HepG2 (cell line): ENCODE measurements around the gene APC2. TPM values are rescaled to one million over a fixed set of nuclear protein-coding genes. Genes with fewer than 3 reads are reported as not detected.

ENCODE experiments used
- MTA1 ChIP-seq: sonication (generic); formaldehyde crosslinking; IDR thresholded peaks from 2 replicates; pipeline ENCODE4 v1.4.0; 2020; ENCODE audit warnings: missing genetic modification reagents, mild to moderate bottlenecking, borderline replicate concordance
- NR2F2 ChIP-seq: IDR thresholded peaks from 2 replicates; pipeline ENCODE4 v1.6.1; 2012; ENCODE audit warnings: low read depth, inconsistent platforms, borderline replicate concordance
- POLR2AphosphoS5 ChIP-seq: IDR thresholded peaks from 2 replicates; pipeline ENCODE4 v1.6.1; 2012; ENCODE audit warnings: low read depth, low read length
- SRSF1 ChIP-seq: fragments of 200-400 bp; formaldehyde crosslinking; optimal IDR thresholded peaks from 2 replicates; pipeline ENCODE3; 2017; ENCODE audit warnings: mild to moderate bottlenecking, low read depth, low read length, moderate library complexity
- TBL1XR1 ChIP-seq: fragments of 150-350 bp; IDR thresholded peaks from 2 replicates; pipeline ENCODE4 v1.6.1; 2014; ENCODE audit warnings: borderline replicate concordance, low read length; ENCODE audit not compliant: partially characterized antibody
- ZNF160 ChIP-seq: sonication (generic); formaldehyde crosslinking; IDR thresholded peaks from 2 replicates; pipeline ENCODE4 v1.8.0; 2022; ENCODE audit warnings: mild to moderate bottlenecking, inconsistent platforms, missing genetic modification reagents
- ZNF333 ChIP-seq: sonication (generic); formaldehyde crosslinking; IDR thresholded peaks from 2 replicates; pipeline ENCODE4 v1.4.0; 2020; ENCODE audit warnings: mild to moderate bottlenecking, missing genetic modification reagents, borderline replicate concordance
- ZNF607 ChIP-seq: sonication (generic); formaldehyde crosslinking; IDR thresholded peaks from 2 replicates; pipeline ENCODE4 v1.5.1; 2020; ENCODE audit warnings: missing genetic modification reagents, mild to moderate bottlenecking, borderline replicate concordance
- ZNF891 ChIP-seq: sonication (generic); formaldehyde crosslinking; IDR thresholded peaks from 2 replicates; pipeline ENCODE4 v1.5.0; 2020; ENCODE audit warnings: mild to moderate bottlenecking, missing genetic modification reagents
- ZSCAN31 ChIP-seq: sonication (generic); formaldehyde crosslinking; IDR thresholded peaks from 2 replicates; pipeline ENCODE4 v1.5.0; 2020; ENCODE audit warnings: low read depth, mild to moderate bottlenecking, missing genetic modification reagents
- polyA plus RNA-seq, 8 experiments: library from polyadenylated mRNA; depleted of rRNA in 3 of 8; stranded (reverse) in 7 of 8; unstranded in 1 of 8; fragments of >200 nt; fragmentation: Illumina TruSeq in 4 of 8; extraction: Trizol in 4 of 8; gene quantifications; 2 replicates each; pipeline versions ENCODE4 v1.2.1 to v1.2.3, GENCODE V29; 2011 to 2016; ENCODE audit warnings: low read depth in 4 of 8, missing spikeins in 1 of 8, mixed read lengths in 1 of 8; ENCODE audit not compliant: insufficient read depth in 1 of 8
- total RNA-seq, 5 experiments: library from RNA; depleted of rRNA; stranded (reverse); fragments of >200 nt; fragmentation: Illumina TruSeq; extraction: Trizol; gene quantifications; 2 replicates each; pipeline ENCODE4 v1.2.3, GENCODE V29; 2016; ENCODE audit warnings: low read depth in 1 of 5
- TF ChIP-seq, protein P1 (sequence below): sonication (generic); formaldehyde crosslinking; IDR thresholded peaks from 2 replicates; pipeline ENCODE4 v1.8.0; 2022; ENCODE audit warnings: mild to moderate bottlenecking, missing genetic modification reagents, moderate library complexity
- TF ChIP-seq, protein P2 (sequence below): sonication (generic); formaldehyde crosslinking; conservative IDR thresholded peaks from 2 replicates; pipeline ENCODE4 v1.5.0; 2020; ENCODE audit warnings: missing genetic modification reagents
- TF ChIP-seq, protein P3 (sequence below): sonication (generic); formaldehyde crosslinking; IDR thresholded peaks from 2 replicates; pipeline ENCODE4; 2020; ENCODE audit warnings: missing genetic modification reagents, mild to moderate bottlenecking, borderline replicate concordance
- TF ChIP-seq, protein P4 (sequence below): sonication (generic); formaldehyde crosslinking; IDR thresholded peaks from 2 replicates; pipeline ENCODE4 v1.4.0; 2020; ENCODE audit warnings: mild to moderate bottlenecking, missing genetic modification reagents, borderline replicate concordance
- TF ChIP-seq, protein P5 (sequence below): sonication (generic); formaldehyde crosslinking; IDR thresholded peaks from 2 replicates; pipeline ENCODE4 v1.5.1; 2020; ENCODE audit warnings: mild to moderate bottlenecking, missing genetic modification reagents, moderate library complexity

The APC2 gene
- total and polyA plus RNA-seq, 2 of the 13 experiments (the other 11 are each of a cell fraction or from before 2014, with no cell fraction given): 0.08 to 0.22 TPM

DNA sequence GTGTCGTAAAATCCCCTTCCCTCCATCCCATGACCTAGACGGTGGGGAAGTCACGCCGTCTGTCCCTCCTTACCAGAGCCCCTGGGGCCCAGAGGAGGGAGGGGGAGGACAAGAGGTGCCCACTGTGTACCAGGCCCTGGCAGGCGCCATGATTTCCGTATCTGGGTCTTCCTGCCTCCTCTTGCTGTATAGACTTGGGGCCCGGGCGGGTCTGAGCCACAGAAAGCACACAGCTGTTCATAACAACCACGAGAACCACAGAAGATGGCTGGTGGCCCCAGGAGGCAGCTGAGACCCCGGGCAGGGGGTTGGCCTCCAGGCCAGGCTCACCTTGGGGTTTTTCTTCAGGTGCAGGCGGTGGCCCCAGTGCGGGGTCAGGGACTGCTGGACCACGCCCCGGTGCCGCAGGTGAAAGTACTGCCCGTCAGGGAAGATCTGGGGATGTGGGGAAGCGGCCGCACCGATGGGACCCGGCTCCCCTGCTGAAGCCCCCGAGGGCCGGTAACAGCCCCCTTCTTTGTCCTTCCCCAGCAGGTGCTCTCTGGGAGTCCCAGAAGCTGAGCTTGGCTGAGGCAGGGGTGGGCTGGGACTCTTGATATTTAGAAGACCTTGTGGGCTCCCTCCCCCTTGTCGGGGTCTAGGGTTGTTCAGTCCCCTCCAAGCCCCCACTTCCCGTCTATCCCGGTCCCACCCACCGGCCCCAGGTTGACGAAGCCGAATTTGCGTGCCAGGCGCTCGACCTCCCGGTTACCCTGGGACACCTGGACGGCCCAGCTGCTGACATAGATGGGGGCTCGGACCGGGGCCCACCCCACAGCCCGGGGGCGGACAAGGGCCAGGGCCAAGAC, 39.8 kb downstream of the APC2 start (continued):
- TF ChIP-seq TBL1XR1 (no peak), NR2F2 (no peak), MTA1 (CRISPR knock-in tag) (no peak), ZNF607 (CRISPR knock-in tag) (peak; percentile 73; the same call in 1 of the 2 replicates), ZSCAN31 (CRISPR knock-in tag) (no peak), SRSF1 (peak; percentile 14), ZNF333 (peak; percentile 73; the same call in 1 of the 2 replicates), ZNF891 (peak; percentile 60; the same call in 1 of the 2 replicates), ZNF160 (CRISPR knock-in tag) (0 out of 2 replicates have a peak, but pooled peaks have one; percentile 49), POLR2AphosphoS5 (no peak; the same call in 1 of the 2 replicates)
- TF ChIP-seq, protein P1, sequence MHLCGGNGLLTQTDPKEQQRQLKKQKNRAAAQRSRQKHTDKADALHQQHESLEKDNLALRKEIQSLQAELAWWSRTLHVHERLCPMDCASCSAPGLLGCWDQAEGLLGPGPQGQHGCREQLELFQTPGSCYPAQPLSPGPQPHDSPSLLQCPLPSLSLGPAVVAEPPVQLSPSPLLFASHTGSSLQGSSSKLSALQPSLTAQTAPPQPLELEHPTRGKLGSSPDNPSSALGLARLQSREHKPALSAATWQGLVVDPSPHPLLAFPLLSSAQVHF (CRISPR knock-in tag): no peak
- TF ChIP-seq, protein P2, sequence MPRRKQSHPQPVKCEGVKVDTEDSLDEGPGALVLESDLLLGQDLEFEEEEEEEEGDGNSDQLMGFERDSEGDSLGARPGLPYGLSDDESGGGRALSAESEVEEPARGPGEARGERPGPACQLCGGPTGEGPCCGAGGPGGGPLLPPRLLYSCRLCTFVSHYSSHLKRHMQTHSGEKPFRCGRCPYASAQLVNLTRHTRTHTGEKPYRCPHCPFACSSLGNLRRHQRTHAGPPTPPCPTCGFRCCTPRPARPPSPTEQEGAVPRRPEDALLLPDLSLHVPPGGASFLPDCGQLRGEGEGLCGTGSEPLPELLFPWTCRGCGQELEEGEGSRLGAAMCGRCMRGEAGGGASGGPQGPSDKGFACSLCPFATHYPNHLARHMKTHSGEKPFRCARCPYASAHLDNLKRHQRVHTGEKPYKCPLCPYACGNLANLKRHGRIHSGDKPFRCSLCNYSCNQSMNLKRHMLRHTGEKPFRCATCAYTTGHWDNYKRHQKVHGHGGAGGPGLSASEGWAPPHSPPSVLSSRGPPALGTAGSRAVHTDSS (CRISPR knock-in tag): no peak
- TF ChIP-seq, protein P3, sequence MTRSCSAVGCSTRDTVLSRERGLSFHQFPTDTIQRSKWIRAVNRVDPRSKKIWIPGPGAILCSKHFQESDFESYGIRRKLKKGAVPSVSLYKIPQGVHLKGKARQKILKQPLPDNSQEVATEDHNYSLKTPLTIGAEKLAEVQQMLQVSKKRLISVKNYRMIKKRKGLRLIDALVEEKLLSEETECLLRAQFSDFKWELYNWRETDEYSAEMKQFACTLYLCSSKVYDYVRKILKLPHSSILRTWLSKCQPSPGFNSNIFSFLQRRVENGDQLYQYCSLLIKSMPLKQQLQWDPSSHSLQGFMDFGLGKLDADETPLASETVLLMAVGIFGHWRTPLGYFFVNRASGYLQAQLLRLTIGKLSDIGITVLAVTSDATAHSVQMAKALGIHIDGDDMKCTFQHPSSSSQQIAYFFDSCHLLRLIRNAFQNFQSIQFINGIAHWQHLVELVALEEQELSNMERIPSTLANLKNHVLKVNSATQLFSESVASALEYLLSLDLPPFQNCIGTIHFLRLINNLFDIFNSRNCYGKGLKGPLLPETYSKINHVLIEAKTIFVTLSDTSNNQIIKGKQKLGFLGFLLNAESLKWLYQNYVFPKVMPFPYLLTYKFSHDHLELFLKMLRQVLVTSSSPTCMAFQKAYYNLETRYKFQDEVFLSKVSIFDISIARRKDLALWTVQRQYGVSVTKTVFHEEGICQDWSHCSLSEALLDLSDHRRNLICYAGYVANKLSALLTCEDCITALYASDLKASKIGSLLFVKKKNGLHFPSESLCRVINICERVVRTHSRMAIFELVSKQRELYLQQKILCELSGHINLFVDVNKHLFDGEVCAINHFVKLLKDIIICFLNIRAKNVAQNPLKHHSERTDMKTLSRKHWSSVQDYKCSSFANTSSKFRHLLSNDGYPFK (CRISPR knock-in tag): 0 out of 2 replicates have a peak, but pooled peaks have one; percentile 35
- TF ChIP-seq, protein P4, sequence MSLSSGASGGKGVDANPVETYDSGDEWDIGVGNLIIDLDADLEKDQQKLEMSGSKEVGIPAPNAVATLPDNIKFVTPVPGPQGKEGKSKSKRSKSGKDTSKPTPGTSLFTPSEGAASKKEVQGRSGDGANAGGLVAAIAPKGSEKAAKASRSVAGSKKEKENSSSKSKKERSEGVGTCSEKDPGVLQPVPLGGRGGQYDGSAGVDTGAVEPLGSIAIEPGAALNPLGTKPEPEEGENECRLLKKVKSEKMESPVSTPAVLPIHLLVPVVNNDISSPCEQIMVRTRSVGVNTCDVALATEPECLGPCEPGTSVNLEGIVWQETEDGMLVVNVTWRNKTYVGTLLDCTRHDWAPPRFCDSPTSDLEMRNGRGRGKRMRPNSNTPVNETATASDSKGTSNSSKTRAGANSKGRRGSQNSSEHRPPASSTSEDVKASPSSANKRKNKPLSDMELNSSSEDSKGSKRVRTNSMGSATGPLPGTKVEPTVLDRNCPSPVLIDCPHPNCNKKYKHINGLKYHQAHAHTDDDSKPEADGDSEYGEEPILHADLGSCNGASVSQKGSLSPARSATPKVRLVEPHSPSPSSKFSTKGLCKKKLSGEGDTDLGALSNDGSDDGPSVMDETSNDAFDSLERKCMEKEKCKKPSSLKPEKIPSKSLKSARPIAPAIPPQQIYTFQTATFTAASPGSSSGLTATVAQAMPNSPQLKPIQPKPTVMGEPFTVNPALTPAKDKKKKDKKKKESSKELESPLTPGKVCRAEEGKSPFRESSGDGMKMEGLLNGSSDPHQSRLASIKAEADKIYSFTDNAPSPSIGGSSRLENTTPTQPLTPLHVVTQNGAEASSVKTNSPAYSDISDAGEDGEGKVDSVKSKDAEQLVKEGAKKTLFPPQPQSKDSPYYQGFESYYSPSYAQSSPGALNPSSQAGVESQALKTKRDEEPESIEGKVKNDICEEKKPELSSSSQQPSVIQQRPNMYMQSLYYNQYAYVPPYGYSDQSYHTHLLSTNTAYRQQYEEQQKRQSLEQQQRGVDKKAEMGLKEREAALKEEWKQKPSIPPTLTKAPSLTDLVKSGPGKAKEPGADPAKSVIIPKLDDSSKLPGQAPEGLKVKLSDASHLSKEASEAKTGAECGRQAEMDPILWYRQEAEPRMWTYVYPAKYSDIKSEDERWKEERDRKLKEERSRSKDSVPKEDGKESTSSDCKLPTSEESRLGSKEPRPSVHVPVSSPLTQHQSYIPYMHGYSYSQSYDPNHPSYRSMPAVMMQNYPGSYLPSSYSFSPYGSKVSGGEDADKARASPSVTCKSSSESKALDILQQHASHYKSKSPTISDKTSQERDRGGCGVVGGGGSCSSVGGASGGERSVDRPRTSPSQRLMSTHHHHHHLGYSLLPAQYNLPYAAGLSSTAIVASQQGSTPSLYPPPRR (CRISPR knock-in tag): no peak
- TF ChIP-seq, protein P5, sequence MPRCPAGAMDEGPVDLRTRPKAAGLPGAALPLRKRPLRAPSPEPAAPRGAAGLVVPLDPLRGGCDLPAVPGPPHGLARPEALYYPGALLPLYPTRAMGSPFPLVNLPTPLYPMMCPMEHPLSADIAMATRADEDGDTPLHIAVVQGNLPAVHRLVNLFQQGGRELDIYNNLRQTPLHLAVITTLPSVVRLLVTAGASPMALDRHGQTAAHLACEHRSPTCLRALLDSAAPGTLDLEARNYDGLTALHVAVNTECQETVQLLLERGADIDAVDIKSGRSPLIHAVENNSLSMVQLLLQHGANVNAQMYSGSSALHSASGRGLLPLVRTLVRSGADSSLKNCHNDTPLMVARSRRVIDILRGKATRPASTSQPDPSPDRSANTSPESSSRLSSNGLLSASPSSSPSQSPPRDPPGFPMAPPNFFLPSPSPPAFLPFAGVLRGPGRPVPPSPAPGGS (CRISPR knock-in tag): no peak
